PFSK-1 (cell line): ENCODE results near the gene KLHDC8A.

Source experiments
- FOXP2 ChIP-seq: optimal IDR thresholded peaks from 2 replicates; pipeline ENCODE3; 2011; ENCODE audit warnings: borderline replicate concordance, control low read depth, inconsistent platforms; ENCODE audit not compliant: insufficient read depth; ENCODE audit errors: extremely low read length, extremely low read depth
- POLR2AphosphoS5 ChIP-seq: IDR thresholded peaks from 2 replicates; pipeline ENCODE4 v1.6.1; 2012; ENCODE audit warnings: low read depth, mild to moderate bottlenecking, control low read depth, low read length, moderate library complexity
- SIN3A ChIP-seq: IDR thresholded peaks from 2 replicates; pipeline ENCODE4 v1.6.1; 2012; ENCODE audit warnings: mild to moderate bottlenecking, low read length, moderate library complexity, borderline replicate concordance; ENCODE audit not compliant: insufficient read depth
- TAF1 ChIP-seq: IDR thresholded peaks from 2 replicates; pipeline ENCODE4 v1.6.1; 2012; ENCODE audit warnings: low read length, control low read depth, borderline replicate concordance; ENCODE audit not compliant: insufficient read depth
- TF ChIP-seq, protein P1 (sequence below), 2 experiments: IDR thresholded peaks; 2 replicates each; pipeline versions ENCODE4 v1.6.1 to v1.8.0; 2011 to 2012; ENCODE audit warnings: low read depth in 2 of 2, low read length in 2 of 2, control low read depth in 1 of 2, inconsistent platforms in 1 of 2, mild to moderate bottlenecking in 1 of 2, moderate library complexity in 1 of 2; ENCODE audit not compliant: insufficient read depth in 1 of 2

KLHDC8A gene

DNA sequence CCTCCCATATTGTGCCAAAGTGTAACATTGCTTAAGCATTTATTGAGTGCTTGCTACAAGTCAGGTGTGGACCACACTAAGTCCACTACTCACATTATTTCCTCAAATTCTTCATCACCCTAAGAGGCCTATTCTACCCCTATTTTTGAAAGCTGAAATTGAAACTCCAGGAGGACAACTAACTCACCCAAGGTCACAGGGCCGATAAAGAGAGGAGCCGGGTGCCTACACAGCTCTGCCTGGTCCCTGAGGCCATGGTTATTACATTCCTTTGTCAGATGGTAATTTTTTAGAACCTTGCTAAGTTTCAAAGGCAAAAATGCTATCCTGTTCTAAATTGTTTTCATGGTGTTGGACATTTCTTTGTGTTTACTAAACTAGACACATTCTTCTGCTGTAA lies 24.2 kb upstream of the KLHDC8A start:
- TF ChIP-seq, protein P1, sequence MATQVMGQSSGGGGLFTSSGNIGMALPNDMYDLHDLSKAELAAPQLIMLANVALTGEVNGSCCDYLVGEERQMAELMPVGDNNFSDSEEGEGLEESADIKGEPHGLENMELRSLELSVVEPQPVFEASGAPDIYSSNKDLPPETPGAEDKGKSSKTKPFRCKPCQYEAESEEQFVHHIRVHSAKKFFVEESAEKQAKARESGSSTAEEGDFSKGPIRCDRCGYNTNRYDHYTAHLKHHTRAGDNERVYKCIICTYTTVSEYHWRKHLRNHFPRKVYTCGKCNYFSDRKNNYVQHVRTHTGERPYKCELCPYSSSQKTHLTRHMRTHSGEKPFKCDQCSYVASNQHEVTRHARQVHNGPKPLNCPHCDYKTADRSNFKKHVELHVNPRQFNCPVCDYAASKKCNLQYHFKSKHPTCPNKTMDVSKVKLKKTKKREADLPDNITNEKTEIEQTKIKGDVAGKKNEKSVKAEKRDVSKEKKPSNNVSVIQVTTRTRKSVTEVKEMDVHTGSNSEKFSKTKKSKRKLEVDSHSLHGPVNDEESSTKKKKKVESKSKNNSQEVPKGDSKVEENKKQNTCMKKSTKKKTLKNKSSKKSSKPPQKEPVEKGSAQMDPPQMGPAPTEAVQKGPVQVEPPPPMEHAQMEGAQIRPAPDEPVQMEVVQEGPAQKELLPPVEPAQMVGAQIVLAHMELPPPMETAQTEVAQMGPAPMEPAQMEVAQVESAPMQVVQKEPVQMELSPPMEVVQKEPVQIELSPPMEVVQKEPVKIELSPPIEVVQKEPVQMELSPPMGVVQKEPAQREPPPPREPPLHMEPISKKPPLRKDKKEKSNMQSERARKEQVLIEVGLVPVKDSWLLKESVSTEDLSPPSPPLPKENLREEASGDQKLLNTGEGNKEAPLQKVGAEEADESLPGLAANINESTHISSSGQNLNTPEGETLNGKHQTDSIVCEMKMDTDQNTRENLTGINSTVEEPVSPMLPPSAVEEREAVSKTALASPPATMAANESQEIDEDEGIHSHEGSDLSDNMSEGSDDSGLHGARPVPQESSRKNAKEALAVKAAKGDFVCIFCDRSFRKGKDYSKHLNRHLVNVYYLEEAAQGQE (IDR thresholded peaks at IDR 0.05; ENCODE audit: insufficient read depth in 1 of 2, low read depth in 2 of 2, low read length in 2 of 2) = no peak
- TF ChIP-seq SIN3A = no peak
- no peak for TF ChIP-seq POLR2AphosphoS5
- TF ChIP-seq FOXP2 = no peak
- no peak for TF ChIP-seq TAF1

DNA sequence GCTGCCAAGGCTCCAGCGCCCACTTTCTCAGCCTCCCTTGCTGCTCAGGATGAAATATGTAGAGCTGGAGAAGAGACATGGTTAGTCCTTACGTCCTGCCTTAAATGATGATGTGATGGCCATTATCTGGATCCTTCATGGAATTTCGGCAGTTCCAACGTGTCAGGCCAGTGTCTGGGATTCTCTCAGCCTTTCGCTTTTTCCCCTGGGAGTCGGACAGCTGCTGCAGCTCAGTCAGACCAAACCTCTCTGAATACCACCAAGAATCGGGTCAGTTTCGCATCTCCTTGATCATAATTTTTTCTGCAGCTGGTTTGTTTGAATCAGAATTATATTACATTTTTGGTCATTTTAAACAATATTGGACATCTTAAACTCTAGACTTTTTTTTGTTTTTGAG lies 22.3 kb upstream of the KLHDC8A start:
- TF ChIP-seq POLR2AphosphoS5 (no peak), FOXP2 (no peak), TAF1 (no peak), SIN3A (no peak)
- TF ChIP-seq, protein P1 (IDR thresholded peaks at IDR 0.05; ENCODE audit: insufficient read depth in 1 of 2, low read depth in 2 of 2, low read length in 2 of 2) = no peak

DNA sequence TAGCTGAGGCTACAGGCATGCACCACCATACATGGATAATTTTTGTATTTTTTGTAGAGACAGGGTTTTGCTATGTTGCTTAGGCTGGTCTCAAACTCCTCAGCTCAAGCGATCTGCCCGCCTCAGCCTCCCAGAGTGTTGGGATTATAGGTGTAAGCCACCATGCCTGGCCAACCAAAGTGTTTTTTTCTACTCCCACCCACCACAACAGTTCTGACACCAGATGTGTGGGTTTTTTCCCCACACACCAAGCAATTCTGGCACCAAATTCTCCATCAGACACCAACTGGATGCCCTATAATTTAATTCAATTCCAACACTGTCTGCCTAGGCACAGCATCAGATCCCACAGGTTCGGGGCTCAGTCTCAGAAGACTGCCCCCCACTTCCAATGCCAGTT lies 20.6 kb upstream of the KLHDC8A start:
- TF ChIP-seq TAF1 = no peak

DNA sequence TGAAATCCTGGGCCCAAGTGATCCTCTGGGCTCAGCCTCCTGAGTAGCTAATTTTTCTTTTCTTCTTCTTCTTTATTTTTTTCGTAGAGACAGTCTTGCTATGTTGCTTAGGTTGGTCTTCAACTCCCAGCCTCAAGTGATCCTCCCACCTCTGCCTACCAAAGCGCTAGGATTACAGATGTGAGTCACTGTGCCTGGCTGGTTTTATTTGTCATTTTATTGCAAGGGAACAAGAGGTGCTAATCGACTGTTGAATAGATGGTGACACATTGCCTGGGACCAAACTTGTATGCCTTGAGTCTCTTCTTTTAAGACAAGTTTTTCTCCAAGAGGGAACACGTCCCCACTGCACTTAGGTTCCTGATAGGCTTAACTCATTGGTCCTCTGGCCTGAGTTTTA lies 20.0 kb upstream of the KLHDC8A start:
- TF ChIP-seq SIN3A (no peak), TAF1 (no peak)

DNA sequence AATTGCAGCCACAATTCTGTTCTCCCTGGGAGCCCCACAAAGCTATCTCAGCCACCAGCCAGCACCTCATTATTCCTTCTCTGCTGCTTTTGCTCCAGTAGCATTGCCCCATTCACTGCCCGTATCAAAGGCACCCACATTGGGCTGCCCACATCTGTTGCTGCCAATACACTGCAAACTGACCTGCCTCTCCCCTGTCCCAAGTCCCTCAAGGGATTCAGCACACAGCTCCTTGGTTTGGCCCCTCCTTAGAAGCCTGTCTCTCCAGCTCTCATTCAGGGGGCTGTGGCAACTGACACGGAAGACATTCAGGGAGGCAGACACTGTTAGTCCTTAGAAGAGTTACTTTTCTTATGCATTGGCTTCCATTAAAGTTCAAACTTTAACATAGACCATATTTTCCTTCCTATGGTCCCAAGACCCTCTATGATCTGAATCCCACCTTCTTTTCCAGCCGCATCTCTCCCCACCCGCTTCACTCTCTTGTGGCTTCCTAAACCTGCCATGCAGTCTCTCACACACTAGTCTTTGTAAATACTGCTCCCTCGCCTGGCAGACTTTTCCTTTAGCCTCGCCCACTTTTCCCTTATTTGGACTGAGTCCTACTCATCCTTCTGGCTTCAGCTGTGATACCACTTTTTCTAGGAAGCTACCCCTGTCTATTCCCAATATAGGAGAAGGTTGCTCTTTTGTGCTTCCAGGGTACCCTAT lies 19.3 kb upstream of the KLHDC8A start:
- TF ChIP-seq TAF1 = no peak
- TF ChIP-seq, protein P1 (IDR thresholded peaks at IDR 0.05; ENCODE audit: insufficient read depth in 1 of 2, low read depth in 2 of 2, low read length in 2 of 2) = no peak
- no peak for TF ChIP-seq SIN3A
- no peak for TF ChIP-seq POLR2AphosphoS5
- TF ChIP-seq FOXP2 = no peak

DNA sequence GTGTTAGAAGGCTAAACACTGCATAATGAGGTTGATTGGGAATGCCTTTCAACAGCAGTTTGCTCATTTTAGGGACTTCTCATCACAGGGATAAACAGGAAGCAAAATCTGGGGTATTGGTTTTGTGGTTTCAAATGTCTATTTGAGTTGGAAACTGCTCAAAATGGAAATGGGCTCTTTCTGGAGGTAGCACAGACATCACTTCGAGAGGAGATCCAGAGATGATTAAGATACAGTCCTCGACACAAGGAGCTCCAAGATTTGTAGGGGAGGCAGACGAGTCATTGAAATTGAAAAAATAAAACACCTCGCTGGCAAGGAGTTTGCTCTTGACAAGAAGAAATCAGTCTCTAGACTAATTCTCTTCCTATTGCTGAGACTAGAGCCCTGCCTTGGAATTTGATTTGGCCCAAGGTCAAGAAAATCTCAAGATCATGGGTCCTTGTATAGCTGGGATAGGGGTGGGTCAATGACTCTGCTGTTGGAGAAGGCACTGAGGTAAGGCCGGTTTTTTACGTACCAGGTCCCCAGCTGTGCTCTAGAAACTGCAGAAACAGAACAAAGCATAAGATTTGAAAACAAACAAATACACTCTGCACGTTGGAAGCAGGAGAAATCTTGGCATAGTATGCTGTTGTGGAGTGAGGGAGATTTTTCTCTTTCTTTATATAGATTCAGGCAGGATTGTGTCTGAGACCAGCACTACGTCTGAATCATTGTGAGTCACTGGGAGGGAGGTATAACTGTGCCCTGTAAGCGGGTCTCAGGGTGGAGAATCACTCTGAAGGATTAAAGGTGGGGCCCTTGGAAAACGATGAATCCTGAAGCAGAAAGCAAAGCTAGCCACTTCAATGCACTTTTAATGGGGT lies 17.7 kb upstream of the KLHDC8A start:
- TF ChIP-seq POLR2AphosphoS5 = no peak
- TF ChIP-seq SIN3A = no peak
- TF ChIP-seq TAF1 = no peak
- TF ChIP-seq FOXP2 = no peak
- TF ChIP-seq, protein P1 (IDR thresholded peaks at IDR 0.05; ENCODE audit: insufficient read depth in 1 of 2, low read depth in 2 of 2, low read length in 2 of 2) = no peak
